Activated CD8-positive, alpha-beta memory T cell treated with anti-CD3 and anti-CD28 coated beads for 36 hours (primary cell): ENCODE results near the gene SLC24A4. TPM values are rescaled to one million over a fixed set of nuclear protein-coding genes. Genes with fewer than 3 reads are reported as not detected.

Experiments used
- CTCF ChIA-PET: fragments of 350-600 bp; sonication (Branson Sonifier 250); formaldehyde crosslinking; loops from one replicate; lab custom pipeline; 2021; ENCODE audit warnings: antibody characterized with exemption; lab: Charles Lee
- POLR2A ChIA-PET: fragments of 350-600 bp; sonication (Branson Sonifier 250); formaldehyde crosslinking; loops from one replicate; lab custom pipeline; 2021; ENCODE audit warnings: antibody characterized with exemption; lab: Charles Lee
- total RNA-seq, 2 experiments: library from RNA; stranded (reverse); gene quantifications; one replicate each; pipeline ENCODE4 v1.2.3, GENCODE V29; 2021

SLC24A4 gene
- total RNA-seq, 2 experiments from 2014 or later = not detected

GRCh38 chr14:92481811-92482555 lies 159.0 kb downstream of the SLC24A4 start:
- CTCF ChIA-PET = interaction anchor here (0.6 kb wide), 1 partner anchor 209 kb away, joined by 5 read pairs; no protein-coding TSS in a partner anchor
- POLR2A ChIA-PET = no interaction called here

GRCh38 chr14:92482621-92483319 lies 159.8 kb downstream of the SLC24A4 start:
- CTCF ChIA-PET = no interaction called here

GRCh38 chr14:92484132-92484823 lies 161.3 kb downstream of the SLC24A4 start:
- ChIA-PET CTCF (no interaction called here), POLR2A (no interaction called here)

More at GRCh38 chr14:92482621-92483319, 159.8 kb downstream of the SLC24A4 start:
- POLR2A ChIA-PET = no interaction called here

- CTCF ChIA-PET = no interaction called here
- POLR2A ChIA-PET = interaction anchor here (0.6 kb wide), 1 partner anchor 1670 kb away, joined by 3 read pairs; the partner anchor contains the start of gene TTC7B
These were observed 163.9 kb downstream of the SLC24A4 start for GRCh38 chr14:92486881-92487280.

GRCh38 chr14:92487513-92488133 lies 164.7 kb downstream of the SLC24A4 start:
- ChIA-PET POLR2A (interaction anchor here (0.6 kb wide), 1 partner anchor 1671 kb away, joined by 3 read pairs; the partner anchor contains the start of gene TTC7B), CTCF (no interaction called here)

GRCh38 chr14:92489394-92490238 lies 166.7 kb downstream of the SLC24A4 start:
- POLR2A ChIA-PET = no interaction called here
- CTCF ChIA-PET = no interaction called here

- POLR2A ChIA-PET = no interaction called here
- CTCF ChIA-PET = no interaction called here
These were observed 167.4 kb downstream of the SLC24A4 start for GRCh38 chr14:92490239-92490959.

GRCh38 chr14:92491782-92492181 lies 168.8 kb downstream of the SLC24A4 start:
- ChIA-PET POLR2A (no interaction called here), CTCF (no interaction called here)

GRCh38 chr14:92492258-92492657 lies 169.3 kb downstream of the SLC24A4 start:
- POLR2A ChIA-PET = interaction anchor here (0.5 kb wide), 1 partner anchor 183 kb away, joined by 4 read pairs; no protein-coding TSS in a partner anchor
- CTCF ChIA-PET = no interaction called here

- ChIA-PET CTCF (interaction anchor here (0.7 kb wide), 1 partner anchor 199 kb away, joined by 3 read pairs; no protein-coding TSS in a partner anchor), POLR2A (no interaction called here)
These were observed 170.1 kb downstream of the SLC24A4 start for GRCh38 chr14:92493024-92493423.

- CTCF ChIA-PET = interaction anchor here (0.7 kb wide), 1 partner anchor 200 kb away, joined by 3 read pairs; no protein-coding TSS in a partner anchor
- POLR2A ChIA-PET = no interaction called here
These were observed 170.5 kb downstream of the SLC24A4 start for GRCh38 chr14:92493492-92493891.

- POLR2A ChIA-PET = interaction anchor here (0.5 kb wide), 1 partner anchor 471 kb away, joined by 6 read pairs; no protein-coding TSS in a partner anchor
- CTCF ChIA-PET = no interaction called here
These were observed 171.5 kb downstream of the SLC24A4 start for GRCh38 chr14:92494512-92494911.

- ChIA-PET CTCF (no interaction called here), POLR2A (interaction anchor here (0.5 kb wide), 1 partner anchor 472 kb away, joined by 6 read pairs; no protein-coding TSS in a partner anchor)
These were observed 172.1 kb downstream of the SLC24A4 start for GRCh38 chr14:92495027-92495426.

GRCh38 chr14:92496191-92496857 lies 173.4 kb downstream of the SLC24A4 start:
- ChIA-PET CTCF (no interaction called here), POLR2A (no interaction called here)

GRCh38 chr14:92497391-92497790 lies 174.4 kb downstream of the SLC24A4 start:
- ChIA-PET CTCF (no interaction called here), POLR2A (no interaction called here)

- ChIA-PET CTCF (no interaction called here), POLR2A (interaction anchor here (0.7 kb wide), 1 partner anchor 18 kb away, joined by 3 read pairs; no protein-coding TSS in a partner anchor)
These were observed 176.3 kb downstream of the SLC24A4 start for GRCh38 chr14:92499234-92499633.

- POLR2A ChIA-PET = no interaction called here
- CTCF ChIA-PET = no interaction called here
These were observed 177.6 kb downstream of the SLC24A4 start for GRCh38 chr14:92500491-92500941.
